ENCODE results near the gene NPTX1.

NPTX1 gene

DNA sequence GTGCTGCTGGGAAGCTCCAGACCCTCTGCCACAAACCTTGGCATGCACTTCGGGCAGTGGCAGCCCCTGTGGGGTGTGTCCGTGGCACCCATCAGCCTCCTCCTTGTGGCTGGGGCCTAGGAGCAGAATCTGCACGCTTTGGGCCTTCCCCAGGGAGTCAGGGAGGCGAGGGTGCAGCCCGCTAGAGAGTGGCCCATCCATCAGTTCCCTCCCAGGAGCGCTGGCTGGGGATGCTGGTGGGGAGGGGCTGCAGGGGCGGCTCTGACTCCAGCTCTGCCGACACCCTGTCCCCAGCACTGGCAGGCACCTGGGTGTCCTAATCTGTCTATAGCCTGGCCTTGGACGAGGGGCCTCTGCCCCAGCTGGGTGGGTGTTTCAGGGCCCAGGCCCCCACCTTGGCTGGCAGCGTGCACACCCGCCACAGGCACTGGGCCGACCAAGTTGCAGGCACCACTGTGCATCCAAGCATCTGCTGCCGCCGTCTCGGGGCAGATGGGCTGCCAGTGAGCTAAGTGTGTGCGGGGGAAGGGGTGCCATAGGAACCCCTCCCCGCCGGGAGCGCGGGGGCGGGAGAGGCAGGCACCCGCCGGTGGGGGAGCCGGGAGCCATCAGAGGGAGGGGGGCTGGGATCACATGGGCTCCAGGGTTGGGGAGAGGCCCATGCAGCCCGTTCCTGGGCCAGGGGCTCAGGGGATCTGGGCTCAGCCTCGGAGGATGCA, 31.2 kb downstream of the NPTX1 start:
- DNase-seq (ENCODE audit: low read depth in 1 of 2, low spot score in 1 of 2) = no peak

DNA sequence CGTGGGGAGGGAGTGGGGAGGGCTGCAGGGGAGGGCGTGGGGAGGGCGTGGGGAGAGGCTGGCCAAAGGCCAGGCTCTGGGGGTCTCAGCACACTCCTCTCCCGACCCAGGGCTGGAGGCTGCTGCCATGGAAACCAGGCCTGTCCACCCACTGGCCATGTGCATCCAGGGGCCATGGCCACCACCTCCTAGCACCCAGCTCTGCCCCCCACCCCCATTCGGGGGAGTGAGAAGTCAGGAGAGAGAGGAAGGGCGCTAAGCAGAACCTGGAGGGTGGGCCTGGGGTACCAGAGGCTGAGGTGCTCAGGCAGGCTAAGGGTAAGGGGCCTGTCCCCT, 31.8 kb downstream of the NPTX1 start:
- no peak for DNase-seq (ENCODE audit: low read depth in 1 of 2, low spot score in 1 of 2)

DNA sequence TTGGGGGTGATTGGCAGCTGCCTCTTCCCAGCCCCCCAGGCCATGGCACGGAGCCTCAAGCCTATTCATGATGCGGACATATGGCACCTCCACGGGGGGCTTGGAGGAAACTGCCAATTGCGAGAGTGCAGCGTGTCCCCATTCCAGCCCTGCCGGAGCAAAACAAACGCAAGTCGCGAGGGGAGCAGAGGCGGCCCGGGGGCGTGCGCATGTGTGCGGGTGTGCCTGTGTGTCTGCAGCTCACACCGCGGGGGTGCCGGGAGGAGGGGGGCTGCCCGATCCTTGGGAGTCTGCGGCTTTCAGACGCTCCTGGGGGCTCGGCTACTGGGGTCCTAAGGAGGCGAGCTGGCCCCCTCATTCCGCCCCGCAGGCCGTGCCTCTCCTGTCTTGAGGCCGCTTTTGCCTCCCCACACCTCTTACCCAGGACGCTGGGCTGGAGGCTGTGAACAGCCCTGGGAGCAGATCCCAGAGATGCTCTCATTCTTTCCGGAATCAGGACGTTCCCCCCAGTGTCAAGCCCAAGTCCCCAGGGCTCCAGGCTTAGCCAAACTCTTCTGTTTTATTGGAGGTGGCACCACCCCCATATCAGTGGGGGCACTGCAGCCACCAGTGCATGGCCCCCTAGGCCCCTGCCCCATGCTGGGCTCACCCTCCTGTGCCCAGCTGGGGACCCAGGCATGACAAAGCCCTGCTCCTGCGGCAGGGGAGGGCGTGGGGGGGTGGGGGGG, 32.3 kb downstream of the NPTX1 start:
- no peak for DNase-seq (ENCODE audit: low read depth in 1 of 2, low spot score in 1 of 2)

DNA sequence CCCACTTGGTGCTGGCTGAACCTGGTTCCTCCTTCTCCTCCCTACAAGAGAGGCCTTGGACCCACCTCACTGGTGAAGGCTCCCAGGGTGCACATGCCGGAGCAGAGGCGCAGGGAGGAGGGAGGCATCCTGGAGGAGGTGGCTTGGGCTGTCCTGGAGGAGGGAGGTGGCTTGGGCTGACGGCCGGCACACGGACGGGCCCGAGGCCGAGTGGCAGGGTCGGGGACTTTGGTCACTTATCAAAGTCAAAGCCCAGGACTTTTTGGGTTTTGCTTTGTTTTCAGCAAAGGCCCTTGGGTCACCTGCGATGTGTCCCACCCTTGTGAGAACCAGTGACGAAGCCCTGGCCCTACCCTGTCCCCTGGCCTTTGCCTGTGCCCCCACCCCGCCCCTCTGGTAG, 32.9 kb downstream of the NPTX1 start:
- DNase-seq (ENCODE audit: low read depth in 1 of 2, low spot score in 1 of 2) = no peak

DNA sequence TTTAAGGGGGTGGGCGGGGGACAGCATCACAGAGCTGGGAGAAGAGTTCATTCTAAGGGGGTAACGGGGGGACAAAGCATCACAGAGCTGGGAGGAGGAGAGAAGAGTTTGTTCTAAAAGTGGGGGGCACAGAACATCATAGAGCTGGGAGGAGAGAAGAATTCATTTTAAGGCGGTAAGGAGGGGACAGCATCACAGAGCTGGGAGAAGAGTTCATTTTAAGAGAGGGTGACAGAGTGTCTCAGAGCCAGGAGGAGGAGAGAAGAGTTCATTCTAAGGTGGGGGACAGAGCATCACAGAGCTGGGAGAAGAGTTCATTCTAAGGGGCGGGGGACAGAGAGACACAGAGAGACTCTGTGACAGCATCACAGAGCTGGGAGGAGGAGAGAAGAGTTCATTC, 33.6 kb downstream of the NPTX1 start:
- DNase-seq (ENCODE audit: low read depth in 1 of 2, low spot score in 1 of 2) = no peak

DNA sequence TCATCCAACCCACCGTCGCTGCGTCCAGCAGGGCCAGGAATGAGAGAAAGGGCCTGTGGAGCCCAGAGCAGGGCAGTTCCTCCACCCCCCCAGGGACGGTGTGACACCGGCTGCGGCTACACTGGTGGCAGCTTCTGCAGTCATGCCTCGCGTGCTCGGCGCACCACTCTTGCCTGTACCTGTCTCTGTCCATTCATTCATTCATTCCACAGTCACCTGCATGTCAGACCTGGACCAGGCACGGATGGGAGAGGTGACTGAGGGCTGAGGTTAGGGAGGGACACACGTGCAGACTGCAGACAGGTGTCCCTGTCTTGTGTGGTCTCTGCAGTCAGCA, 34.1 kb downstream of the NPTX1 start:
- DNase-seq (ENCODE audit: low read depth in 1 of 2, low spot score in 1 of 2) = no peak

DNA sequence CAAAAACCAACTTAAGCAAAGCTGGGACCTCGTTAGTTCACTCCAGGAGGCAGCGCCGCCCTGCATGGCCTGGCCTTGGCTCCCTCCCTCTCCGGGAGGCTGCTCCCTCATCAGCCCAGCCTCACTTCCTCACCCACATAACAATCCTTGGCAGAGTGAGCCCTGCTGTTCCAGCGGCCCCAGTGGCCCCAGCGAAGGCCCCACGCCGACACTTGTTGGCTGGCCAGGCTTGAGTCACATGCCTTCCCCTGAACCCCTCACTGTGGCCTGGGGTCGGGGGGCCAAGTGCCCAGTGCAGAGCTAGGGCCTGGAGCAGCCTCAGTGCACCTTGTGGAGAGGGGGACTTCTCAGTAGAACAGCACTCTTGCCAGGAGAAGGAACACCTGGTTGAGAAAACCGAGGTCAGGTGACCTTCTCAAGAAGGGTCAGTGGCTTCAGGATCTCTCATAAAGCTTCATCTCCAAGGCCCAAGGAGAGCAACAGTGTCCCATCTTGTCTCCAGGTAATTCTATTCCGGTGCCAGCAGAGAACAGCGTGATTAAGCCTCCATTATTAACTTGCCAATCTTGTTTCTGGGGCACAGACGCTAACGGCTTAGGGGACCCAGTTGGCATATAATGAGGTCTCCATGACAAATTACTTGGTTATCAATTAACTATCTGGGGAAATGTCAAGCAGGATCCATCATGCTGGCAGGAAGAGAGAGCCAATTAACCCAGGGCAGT, 34.6 kb downstream of the NPTX1 start:
- no peak for DNase-seq (ENCODE audit: low read depth in 1 of 2, low spot score in 1 of 2)

DNA sequence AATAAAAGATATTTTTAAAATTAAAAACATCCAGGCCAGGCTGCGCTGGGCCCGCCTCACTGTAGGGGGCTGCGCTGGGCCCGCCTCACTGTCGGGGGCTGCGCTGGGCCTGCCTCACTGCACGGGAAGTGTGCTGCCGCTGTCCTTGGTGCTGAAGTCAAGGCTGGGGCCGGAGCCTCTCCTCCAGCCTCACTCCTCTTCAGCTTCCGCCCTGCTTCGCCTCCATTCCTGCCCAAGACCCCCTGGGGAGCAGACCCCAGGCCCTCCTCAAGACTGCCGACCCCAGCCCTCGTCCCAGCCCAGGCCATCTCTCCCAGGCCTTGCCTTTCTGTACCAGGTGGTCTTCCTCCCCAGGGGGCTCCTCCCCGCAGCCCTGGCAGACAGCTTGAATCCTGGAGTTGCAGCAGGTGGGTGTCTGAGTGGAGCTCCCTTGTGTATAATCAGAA, 35.3 kb downstream of the NPTX1 start:
- peak in 1 of 2 donors; percentile 28 for DNase-seq (ENCODE audit: low read depth in 1 of 2, low spot score in 1 of 2)

DNA sequence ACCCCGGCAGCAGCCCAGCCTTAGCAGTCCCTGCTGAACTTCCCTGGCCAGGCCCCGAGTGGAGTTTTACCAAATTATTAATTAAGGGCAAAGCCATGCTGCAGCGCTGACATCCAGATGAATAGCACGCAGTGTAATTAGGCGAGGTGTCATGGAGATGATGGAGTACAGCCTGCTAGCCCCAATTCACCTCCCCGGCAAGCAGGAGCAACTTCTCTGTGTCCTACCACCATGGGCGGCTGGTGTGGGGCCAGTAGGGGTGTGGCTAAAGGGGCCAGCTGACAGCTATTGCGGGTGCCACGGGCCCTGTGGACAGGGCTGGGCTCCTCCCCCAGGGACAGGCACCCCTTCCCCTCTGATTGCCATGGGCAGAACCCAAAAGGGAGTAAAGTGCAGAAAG, 36.9 kb downstream of the NPTX1 start:
- no peak for DNase-seq (ENCODE audit: low read depth in 1 of 2, low spot score in 1 of 2)

DNA sequence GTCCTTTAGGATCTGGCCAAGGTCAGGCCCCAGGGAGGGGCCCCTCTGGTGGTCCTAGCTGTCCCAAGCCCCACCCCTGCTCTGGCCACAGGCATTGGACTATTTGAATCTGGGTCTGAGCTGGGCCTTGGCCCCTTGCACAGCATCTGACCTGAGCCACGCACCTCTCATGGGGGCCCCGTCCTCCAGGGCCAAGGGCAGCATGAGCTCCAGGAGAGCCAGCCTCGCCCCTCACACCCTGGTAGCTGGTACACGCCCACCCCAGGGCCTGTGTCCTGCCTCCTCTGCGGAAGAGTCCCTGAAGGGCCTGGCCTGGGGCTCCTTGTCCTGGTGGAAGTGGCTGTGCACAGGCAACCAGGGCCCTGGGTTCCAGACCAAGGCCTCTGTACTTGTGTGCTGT, 37.6 kb downstream of the NPTX1 start:
- DNase-seq (ENCODE audit: low read depth in 1 of 2, low spot score in 1 of 2) = no peak

DNA sequence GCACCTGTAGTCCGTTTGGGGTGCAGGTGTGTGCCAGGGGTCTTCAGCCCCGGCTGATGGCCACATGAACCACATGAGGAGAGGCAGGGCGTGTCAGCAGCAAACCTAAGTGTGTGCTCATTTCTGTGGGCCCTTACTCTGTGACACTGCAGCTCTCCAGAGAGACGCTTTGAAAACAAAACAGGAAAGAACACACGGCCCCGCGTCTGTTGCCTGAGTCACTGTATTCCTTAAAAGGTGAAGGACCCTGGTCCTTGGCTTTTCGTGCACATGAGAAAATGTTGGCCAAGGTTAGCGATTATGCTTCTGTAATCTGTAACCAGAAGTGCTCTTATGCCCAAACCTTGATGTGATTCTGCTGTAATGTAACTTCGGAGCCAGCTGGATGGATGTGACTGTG, 38.9 kb downstream of the NPTX1 start:
- no peak for DNase-seq (ENCODE audit: low read depth in 1 of 2, low spot score in 1 of 2)

DNA sequence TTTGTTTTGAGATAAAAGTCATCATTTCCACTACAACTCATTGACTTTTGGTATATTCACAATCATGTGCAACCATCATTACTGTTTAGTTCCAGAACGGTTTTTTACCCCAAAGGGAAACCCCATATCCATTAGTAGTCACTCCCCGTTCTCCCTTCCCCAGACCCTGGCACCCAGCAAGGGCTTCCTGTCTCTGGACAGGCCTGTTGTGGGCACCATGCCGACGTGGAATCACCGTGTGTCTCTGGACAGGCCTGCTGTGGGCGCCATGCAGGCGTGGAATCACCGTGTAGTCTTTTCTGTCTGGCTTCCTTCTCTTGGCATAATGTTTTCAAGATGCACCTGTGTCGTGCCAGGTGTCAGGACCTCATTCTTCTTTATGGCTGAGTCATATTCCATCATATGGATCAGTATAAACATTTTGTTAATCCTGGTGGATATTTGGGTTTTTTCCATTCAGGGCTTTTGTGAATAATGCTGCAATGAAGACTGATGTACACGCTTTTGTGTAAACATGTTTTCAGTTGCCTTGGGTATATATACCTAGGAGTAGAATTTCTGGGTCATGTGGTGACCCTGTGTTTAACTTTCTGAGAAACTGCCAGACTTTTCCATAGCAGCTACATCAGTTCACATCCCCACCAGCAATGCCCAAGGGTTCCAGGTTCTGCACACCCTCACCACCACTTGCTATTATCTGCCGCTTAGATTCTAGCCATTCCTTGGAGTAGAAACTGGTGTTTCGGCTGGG, 42.3 kb downstream of the NPTX1 start:
- DNase-seq (ENCODE audit: low read depth in 1 of 2, low spot score in 1 of 2) = no peak

DNA sequence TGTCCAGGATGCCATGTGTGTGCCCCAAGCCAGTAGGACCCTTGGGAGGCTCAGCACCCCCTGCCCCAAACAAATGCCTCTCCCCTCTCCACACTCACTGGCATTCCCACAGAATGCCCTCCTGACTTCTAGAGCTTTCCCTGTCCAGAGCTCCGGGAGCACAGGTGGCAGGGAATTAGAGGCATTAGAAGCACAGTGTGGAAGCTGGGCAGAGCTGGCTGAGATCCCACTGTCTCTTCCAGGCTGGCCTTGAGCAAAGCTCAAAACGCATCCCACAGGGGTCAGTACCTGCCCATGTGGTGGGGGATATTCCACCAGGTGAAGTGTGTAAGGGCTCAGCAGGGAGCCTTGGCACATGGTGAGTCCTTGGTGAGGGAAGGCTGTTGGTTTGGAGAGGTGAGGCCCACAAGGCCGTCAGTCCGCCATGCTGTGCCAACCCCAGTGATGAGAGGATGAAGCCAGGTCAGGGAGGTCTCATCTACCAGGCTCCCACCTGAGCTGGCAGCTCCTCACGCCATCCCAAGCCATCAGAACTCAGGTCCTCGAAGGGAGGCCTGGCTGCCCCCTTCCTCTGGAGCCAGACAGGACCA, 43.4 kb downstream of the NPTX1 start:
- no peak for DNase-seq (ENCODE audit: low read depth in 1 of 2, low spot score in 1 of 2)

DNA sequence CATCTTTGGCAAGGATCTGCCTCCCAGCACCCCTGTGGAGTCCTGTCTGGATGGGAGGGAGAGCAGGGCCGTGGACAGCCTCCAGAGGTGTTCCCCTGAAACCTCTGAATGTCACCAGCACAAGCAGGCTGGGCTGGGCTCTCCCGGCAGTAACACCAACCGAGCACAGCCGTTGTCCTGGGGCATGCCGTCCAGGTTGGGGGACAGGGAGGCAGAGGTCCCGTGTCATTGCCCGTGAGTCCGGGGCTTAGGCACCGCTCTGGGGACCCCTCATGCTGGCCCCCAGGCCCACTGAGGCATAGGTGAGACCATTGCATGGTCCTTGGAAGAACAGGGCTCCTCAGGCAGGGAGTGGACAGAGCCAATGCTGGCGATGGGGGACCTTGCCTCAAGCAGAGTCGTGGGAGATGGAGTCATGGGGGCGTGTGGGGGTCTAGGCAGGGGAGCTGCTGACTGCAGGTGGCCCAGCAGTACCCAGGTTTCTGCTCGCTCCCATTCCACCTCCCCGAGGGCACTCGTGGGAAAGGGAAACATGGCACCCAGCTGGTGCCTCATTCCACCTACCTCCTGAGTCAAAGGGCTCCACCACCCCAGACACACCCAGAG, 44.0 kb downstream of the NPTX1 start:
- DNase-seq (ENCODE audit: low read depth in 1 of 2, low spot score in 1 of 2) = no peak

DNA sequence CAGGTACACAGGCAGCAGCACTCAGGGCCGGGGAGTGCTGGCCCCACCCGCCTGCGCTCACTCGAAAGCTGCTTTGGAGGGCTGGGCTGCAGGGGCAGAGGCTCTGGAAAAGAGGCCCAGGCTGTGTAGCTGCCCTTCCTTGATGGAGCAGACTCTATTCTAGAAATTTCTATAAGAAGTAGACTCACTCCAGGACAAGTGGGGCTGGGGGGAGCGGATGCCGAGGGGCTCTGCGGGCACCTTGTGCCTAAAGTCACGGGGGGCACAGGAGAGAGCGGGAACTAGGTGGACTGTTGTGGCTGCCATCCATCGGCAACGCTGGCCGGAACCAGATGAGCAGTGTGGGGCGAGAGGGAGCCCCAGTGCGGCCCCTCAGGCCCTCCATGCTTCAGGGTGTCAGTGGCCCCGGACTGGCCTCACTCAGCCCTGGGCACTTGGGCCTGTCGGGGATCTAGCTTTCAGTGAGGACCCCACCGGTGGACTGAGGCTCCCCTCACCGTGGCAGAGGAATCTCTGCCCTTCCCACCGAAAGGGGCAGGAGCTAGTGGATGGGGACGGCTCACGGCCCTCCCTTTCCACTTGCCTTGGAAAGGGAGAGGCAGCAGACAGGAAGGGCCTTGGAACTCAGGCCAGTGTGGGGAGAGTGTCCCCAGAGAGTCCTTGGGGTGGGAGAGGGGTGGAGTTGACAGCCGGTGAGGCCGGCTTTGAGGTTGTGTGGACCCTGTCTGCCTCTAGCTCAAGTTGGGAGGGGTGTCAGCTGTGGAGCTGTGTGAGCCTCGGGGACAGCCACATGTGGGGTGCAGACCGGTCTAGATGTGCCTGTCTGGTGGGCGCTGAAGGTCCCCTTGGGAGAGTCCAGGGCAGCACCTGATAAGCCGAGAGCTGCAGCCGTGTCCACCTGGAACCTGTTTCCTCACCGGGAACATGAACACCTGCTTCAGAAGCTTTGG, 44.9 kb downstream of the NPTX1 start:
- no peak for DNase-seq (ENCODE audit: low read depth in 1 of 2, low spot score in 1 of 2)

DNA sequence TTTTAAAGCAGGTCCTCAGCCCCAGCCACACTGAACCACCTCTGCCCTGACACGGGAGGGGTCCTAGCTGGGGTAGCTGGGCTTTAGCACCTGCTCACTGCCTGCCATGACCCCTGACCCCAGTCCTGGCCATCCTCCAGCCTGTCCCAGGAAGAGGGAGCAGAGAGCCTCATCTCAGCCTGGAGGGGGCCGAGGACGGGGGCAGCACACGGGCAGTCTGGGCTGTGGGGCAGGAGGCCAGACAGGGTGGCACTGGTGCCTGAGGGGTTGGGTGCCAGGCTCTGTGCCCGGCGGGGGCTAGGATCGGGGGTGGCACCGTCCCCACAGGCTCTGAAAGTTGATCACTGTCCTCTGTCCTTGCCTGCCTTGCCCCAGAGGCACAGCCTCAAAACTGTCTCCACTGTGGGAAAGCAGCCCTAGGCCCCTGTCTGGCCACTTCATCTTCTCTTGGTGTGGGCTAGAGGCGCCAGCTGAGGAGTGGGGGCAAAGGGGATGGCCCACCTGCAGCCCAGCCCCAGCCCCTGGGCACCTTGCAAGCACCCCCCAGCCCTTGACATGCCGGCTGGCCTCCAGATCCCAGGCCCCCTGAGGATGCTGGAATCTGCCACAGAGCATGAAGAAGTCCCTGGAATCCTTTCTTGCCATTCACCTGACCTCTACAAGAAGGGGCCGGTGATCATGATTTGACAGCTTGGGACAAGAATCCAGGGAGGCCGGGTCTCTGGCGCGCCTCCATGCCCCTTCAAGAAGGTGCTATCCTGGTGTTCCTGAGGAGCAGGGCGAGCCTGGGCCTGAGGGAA, 45.8 kb downstream of the NPTX1 start:
- no peak for DNase-seq (ENCODE audit: low read depth in 1 of 2, low spot score in 1 of 2)

DNA sequence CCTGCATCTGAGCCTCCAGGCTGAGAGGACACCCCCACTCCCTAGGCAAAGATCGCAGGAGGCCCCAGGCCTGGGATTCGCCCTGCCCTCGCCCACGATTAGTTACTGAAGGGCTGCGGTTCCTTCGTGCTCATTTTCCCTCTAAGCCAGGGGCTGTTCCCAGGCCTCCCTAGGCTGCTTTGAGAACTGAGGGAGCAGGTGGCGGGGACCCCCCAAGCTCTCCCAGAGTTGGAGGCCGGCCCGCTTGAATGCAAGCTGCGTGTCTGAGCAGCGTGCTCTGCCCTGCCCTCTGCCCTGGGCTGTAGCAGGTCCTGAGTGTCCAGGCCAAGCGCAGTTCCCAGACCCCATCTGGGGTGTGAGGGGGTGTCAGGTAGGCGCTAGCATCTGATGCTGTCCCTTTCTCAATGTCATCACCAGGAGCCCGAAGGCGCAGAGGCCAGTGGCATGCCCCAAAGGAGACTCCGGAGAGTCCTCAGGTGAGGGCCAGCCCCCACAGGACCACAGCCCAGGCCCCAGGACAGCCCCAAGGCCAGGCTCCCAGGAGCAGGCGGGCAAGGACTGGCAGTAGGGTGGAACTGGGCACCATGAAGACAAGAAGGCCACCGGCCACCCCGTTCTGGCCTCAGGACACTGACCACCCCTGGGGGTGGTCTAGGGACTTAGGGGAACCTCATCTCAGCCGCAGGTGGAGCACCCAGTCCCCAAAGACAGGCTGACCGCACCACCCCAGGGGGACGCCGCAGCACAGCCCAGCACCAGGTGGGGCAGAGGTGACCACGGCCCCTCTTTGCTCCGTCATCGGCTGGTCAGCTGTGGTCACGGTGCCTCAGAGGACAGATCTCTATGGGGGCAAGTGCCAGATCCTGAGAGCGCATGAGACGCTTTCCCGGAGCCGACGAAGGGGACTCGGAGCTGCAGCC, 46.8 kb downstream of the NPTX1 start:
- no peak for DNase-seq (ENCODE audit: low read depth in 1 of 2, low spot score in 1 of 2)

DNA sequence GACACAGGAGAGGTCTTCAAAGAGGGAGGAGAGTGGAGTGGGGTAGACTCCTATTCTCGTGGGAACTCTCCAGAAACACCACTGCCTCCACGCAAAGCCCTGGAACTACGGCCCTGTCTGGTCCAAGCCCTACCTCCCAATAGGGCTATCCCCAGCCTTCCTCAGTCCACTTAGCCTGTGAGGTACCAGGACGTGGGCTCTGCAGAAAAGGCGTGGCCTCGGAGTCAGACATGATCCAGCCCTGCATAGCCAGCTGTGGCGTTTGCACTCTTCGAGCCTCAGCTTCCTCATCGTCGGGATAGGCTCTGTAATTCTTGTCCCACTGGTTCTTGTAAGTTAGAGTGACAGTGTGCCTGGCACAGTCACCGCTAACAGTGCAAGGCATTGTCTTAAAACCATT, 47.6 kb downstream of the NPTX1 start:
- no peak for DNase-seq (ENCODE audit: low read depth in 1 of 2, low spot score in 1 of 2)
